Measurements from ENCODE around the gene PIK3R1.

DNA sequence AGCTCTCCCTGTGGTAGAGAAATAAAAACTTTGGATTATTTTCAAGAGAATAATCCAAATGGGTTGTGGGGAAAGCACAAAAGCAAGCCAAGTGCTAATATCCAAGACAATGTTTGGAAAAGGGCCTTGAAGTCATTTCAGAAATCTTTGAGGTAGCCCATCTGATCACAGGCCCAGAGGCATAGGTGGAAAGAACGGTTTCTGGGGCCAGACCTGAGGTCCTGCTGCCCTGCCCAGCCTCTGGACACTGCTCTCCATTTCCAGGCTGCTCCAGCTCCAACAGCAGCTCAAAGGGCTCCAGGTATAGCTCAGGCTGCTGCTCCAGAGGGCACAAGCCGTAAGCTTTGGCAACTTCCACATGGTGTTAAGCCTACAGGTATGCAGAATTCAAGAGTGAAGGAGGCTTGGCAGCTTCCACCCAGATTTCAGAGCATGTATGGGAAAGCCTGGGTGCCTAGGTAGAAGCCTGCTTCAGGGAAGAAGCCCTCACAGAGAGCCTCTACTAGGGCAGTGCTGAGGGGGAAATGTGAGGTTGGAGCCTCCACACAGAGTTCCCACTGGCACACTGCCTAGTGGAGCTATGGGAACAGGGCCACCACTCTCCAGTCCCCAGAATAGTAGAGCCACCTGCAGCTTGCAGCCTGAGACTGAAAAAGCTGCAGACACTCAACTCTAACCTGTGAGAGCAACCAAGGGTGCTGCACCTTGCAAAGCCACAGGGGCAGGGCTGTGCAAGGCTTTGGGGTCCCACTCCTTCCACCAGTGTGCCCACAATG is 133.1 kb downstream of the PIK3R1 start:
- TF ChIP-seq, protein P1, sequence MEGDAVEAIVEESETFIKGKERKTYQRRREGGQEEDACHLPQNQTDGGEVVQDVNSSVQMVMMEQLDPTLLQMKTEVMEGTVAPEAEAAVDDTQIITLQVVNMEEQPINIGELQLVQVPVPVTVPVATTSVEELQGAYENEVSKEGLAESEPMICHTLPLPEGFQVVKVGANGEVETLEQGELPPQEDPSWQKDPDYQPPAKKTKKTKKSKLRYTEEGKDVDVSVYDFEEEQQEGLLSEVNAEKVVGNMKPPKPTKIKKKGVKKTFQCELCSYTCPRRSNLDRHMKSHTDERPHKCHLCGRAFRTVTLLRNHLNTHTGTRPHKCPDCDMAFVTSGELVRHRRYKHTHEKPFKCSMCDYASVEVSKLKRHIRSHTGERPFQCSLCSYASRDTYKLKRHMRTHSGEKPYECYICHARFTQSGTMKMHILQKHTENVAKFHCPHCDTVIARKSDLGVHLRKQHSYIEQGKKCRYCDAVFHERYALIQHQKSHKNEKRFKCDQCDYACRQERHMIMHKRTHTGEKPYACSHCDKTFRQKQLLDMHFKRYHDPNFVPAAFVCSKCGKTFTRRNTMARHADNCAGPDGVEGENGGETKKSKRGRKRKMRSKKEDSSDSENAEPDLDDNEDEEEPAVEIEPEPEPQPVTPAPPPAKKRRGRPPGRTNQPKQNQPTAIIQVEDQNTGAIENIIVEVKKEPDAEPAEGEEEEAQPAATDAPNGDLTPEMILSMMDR (IDR thresholded peaks at IDR 0.05; ENCODE audit: low read depth, low read length, missing input control): no peak
- TF ChIP-seq TAF1 (conservative IDR thresholded peaks at IDR 0.05) (no peak), SP1 (IDR thresholded peaks at IDR 0.05) (no peak), GABPA (IDR thresholded peaks at IDR 0.05 in 1 of 2, conservative IDR thresholded peaks at IDR 0.05 in 1 of 2) (no peak), JUND (IDR thresholded peaks at IDR 0.05) (no peak), RAD21 (IDR thresholded peaks at IDR 0.05) (no peak), NR2F2 (IDR thresholded peaks at IDR 0.05) (no peak), FOXA1 (IDR thresholded peaks at IDR 0.05) (no peak), YY1 (IDR thresholded peaks at IDR 0.05) (no peak)
- TF ChIP-seq, protein P2, sequence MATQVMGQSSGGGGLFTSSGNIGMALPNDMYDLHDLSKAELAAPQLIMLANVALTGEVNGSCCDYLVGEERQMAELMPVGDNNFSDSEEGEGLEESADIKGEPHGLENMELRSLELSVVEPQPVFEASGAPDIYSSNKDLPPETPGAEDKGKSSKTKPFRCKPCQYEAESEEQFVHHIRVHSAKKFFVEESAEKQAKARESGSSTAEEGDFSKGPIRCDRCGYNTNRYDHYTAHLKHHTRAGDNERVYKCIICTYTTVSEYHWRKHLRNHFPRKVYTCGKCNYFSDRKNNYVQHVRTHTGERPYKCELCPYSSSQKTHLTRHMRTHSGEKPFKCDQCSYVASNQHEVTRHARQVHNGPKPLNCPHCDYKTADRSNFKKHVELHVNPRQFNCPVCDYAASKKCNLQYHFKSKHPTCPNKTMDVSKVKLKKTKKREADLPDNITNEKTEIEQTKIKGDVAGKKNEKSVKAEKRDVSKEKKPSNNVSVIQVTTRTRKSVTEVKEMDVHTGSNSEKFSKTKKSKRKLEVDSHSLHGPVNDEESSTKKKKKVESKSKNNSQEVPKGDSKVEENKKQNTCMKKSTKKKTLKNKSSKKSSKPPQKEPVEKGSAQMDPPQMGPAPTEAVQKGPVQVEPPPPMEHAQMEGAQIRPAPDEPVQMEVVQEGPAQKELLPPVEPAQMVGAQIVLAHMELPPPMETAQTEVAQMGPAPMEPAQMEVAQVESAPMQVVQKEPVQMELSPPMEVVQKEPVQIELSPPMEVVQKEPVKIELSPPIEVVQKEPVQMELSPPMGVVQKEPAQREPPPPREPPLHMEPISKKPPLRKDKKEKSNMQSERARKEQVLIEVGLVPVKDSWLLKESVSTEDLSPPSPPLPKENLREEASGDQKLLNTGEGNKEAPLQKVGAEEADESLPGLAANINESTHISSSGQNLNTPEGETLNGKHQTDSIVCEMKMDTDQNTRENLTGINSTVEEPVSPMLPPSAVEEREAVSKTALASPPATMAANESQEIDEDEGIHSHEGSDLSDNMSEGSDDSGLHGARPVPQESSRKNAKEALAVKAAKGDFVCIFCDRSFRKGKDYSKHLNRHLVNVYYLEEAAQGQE (IDR thresholded peaks at IDR 0.05): no peak
- TF ChIP-seq, protein P3, sequence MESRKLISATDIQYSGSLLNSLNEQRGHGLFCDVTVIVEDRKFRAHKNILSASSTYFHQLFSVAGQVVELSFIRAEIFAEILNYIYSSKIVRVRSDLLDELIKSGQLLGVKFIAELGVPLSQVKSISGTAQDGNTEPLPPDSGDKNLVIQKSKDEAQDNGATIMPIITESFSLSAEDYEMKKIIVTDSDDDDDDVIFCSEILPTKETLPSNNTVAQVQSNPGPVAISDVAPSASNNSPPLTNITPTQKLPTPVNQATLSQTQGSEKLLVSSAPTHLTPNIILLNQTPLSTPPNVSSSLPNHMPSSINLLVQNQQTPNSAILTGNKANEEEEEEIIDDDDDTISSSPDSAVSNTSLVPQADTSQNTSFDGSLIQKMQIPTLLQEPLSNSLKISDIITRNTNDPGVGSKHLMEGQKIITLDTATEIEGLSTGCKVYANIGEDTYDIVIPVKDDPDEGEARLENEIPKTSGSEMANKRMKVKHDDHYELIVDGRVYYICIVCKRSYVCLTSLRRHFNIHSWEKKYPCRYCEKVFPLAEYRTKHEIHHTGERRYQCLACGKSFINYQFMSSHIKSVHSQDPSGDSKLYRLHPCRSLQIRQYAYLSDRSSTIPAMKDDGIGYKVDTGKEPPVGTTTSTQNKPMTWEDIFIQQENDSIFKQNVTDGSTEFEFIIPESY (IDR thresholded peaks at IDR 0.05): no peak
- TF ChIP-seq, protein P4, sequence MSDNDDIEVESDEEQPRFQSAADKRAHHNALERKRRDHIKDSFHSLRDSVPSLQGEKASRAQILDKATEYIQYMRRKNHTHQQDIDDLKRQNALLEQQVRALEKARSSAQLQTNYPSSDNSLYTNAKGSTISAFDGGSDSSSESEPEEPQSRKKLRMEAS (IDR thresholded peaks at IDR 0.05): no peak
- TF ChIP-seq, protein P5, sequence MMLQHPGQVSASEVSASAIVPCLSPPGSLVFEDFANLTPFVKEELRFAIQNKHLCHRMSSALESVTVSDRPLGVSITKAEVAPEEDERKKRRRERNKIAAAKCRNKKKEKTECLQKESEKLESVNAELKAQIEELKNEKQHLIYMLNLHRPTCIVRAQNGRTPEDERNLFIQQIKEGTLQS (IDR thresholded peaks at IDR 0.05): no peak
